WERI-Rb-1 (cell line): ENCODE measurements around the gene CCDC178.

Experiments used
- DNase-seq: peaks from one replicate; pipeline ENCODE4 v3.0.0-alpha.2; 2020
- H3K27ac ChIP-seq: fragments of 250-450 bp; sonication (Bioruptor Pico); 2 replicates; pipeline ENCODE4 v1.5.1; 2020; ENCODE audit warnings: mild to moderate bottlenecking, moderate library complexity
- H3K27me3 ChIP-seq: fragments of 250-450 bp; sonication (Bioruptor Pico); 2 replicates; pipeline ENCODE4 v1.5.1; 2021; ENCODE audit warnings: mild to moderate bottlenecking, low read depth, moderate library complexity; ENCODE audit not compliant: insufficient read depth, severe bottlenecking
- H3K36me3 ChIP-seq: fragments of 250-450 bp; sonication (Bioruptor Pico); 2 replicates; pipeline ENCODE4 v1.5.1; 2020; ENCODE audit warnings: mild to moderate bottlenecking, moderate library complexity
- H3K4me3 ChIP-seq: 2 replicates; pipeline ENCODE4 v1.5.1; 2011; ENCODE audit warnings: low read depth, mild to moderate bottlenecking, control low read depth, low read length
- H3K9me3 ChIP-seq: fragments of 250-450 bp; sonication (Bioruptor Pico); 2 replicates; pipeline ENCODE4 v1.5.1; 2021; ENCODE audit warnings: mild to moderate bottlenecking, moderate library complexity; ENCODE audit not compliant: severe bottlenecking
- TF ChIP-seq, protein P1 (sequence below): IDR thresholded peaks from 2 replicates; pipeline ENCODE4 v1.5.1; 2011; ENCODE audit warnings: low read depth, mild to moderate bottlenecking, control low read depth, inconsistent platforms, low read length

The CCDC178 gene

DNA sequence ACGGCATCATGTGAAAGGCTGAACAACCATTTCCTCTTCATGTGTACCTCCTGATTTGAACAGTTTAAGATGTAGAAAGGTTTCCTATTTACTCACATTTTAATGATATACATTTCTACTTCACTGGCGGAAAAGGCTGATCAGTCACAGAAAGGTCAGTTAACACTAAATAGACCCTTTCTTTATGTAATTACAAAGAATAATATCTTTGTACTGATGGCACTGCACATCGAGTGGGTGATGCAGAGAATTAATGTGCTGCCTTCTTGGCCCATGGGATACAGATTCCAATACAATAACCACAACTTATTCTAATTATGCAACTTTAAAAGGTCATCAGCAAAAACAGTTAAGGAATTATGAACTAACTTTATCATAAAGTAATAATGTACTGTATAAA is 339.2 kb downstream of the CCDC178 start:
- TF ChIP-seq, protein P1, sequence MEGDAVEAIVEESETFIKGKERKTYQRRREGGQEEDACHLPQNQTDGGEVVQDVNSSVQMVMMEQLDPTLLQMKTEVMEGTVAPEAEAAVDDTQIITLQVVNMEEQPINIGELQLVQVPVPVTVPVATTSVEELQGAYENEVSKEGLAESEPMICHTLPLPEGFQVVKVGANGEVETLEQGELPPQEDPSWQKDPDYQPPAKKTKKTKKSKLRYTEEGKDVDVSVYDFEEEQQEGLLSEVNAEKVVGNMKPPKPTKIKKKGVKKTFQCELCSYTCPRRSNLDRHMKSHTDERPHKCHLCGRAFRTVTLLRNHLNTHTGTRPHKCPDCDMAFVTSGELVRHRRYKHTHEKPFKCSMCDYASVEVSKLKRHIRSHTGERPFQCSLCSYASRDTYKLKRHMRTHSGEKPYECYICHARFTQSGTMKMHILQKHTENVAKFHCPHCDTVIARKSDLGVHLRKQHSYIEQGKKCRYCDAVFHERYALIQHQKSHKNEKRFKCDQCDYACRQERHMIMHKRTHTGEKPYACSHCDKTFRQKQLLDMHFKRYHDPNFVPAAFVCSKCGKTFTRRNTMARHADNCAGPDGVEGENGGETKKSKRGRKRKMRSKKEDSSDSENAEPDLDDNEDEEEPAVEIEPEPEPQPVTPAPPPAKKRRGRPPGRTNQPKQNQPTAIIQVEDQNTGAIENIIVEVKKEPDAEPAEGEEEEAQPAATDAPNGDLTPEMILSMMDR, result no peak
- DNase-seq, result no peak
- Histone ChIP-seq H3K9me3 (no peaks in the 10 kb centered on the region), H3K4me3 (no peak overlapping the region), H3K36me3 (no peaks in the 10 kb centered on the region), H3K27me3 (no peaks in the 10 kb centered on the region), H3K27ac (no peak overlapping the region)

DNA sequence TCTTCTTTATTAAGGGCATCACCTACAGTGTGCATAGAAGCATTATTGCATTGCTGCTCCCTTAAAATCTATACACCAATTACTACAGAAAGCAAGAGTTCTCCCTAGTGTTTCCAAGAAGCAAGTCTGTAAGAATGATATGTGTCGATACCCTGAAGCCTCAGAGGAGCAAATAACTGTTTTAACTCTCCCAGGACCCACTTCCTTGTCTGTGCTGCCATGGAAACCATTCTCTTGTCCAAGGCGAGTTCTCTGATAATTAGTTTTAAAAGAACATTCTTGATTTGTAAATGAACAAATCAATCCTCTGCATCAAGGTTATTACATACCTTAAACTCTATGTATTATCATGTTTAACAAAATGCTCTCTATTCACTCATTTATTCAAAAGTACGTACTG is 340.9 kb downstream of the CCDC178 start:
- DNase-seq, result no peak
- Histone ChIP-seq H3K27me3 (no peaks in the 10 kb centered on the region), H3K27ac (no peak overlapping the region), H3K4me3 (no peak overlapping the region), H3K36me3 (no peaks in the 10 kb centered on the region), H3K9me3 (no peaks in the 10 kb centered on the region)
- TF ChIP-seq, protein P1, result no peak

DNA sequence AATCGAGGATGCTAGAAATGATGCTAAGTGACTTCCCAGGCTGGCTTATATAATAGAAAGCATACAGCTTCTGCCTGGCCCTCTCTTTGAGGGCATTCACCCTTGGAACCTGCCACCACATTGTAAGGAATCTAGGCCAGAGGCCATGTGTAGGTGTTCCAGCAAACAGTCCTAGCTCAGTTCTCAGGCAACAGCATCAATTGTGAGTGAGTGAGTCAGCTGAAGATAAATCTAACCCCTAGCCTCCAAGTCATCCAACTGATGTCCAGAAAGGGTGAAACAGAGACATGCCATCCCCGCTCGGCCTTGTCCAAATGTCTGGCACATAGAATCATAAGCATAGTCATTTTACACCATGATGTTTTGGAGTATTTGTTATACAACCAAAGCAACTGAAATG is 343.4 kb downstream of the CCDC178 start:
- no peak for DNase-seq
- TF ChIP-seq, protein P1, result no peak

DNA sequence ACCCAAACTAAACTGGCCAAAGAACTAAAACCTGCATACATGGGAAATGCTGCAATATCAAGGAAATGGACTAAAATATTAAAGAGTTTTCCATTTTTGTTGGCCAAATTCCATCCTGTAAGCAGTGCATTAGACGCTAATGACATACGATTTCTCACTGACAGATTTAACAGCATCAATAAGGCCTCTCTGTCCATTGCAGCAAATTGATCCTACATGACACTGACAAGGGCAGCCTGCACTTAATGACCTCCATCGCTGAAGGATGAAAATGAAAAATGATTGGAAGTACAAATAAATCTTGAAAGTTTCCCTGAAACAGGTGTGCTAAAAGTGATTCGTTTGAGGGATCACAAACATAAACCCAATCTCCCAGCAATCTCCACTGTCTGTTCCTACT is 350.1 kb downstream of the CCDC178 start:
- H3K36me3 ChIP-seq, result no peaks in the 10 kb centered on the region
- TF ChIP-seq, protein P1, result no peak
- no peak overlapping the region for H3K27ac ChIP-seq
- no peak overlapping the region for H3K4me3 ChIP-seq
- H3K27me3 ChIP-seq, result no peaks in the 10 kb centered on the region
- no peaks in the 10 kb centered on the region for H3K9me3 ChIP-seq
- DNase-seq, result no peak

More for the DNA sequence above, 343.4 kb downstream of the CCDC178 start:
- Histone ChIP-seq H3K27ac (no peak overlapping the region), H3K9me3 (no peaks in the 10 kb centered on the region), H3K27me3 (no peaks in the 10 kb centered on the region), H3K36me3 (no peaks in the 10 kb centered on the region), H3K4me3 (no peak overlapping the region)

GRCh38 chr18:33076601-33077000 is 363.9 kb downstream of the CCDC178 start:
- Histone ChIP-seq H3K4me3 (no peak overlapping the region; the same call in 1 of the 2 replicates), H3K27me3 (no peaks in the 10 kb centered on the region), H3K36me3 (no peaks in the 10 kb centered on the region), H3K9me3 (no peaks in the 10 kb centered on the region), H3K27ac (no peak overlapping the region)
- TF ChIP-seq, protein P1, result no peak
- DNase-seq, result peak; percentile 15

DNA sequence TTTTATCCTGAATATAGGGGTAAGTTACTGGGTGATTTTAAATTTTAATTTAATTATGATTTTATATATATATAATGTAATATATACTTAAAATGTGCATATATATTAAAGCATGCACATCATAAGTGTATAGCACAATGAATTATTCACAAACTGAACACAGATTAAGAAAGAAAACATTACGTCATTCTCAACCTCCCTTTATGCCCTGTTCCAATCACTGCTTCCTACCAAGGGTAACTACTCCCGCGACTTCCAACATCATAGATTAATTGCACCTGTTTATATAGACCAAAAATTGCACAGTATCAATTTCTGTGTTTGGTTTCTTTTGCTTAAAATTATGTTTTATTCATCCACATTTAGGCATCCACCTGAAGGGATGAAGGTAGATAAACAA is 366.4 kb downstream of the CCDC178 start:
- TF ChIP-seq, protein P1, result no peak
- Histone ChIP-seq H3K9me3 (no peaks in the 10 kb centered on the region), H3K27me3 (no peaks in the 10 kb centered on the region)

More for the DNA sequence above, 366.4 kb downstream of the CCDC178 start:
- H3K4me3 ChIP-seq, result no peak overlapping the region
- H3K36me3 ChIP-seq, result no peaks in the 10 kb centered on the region
- no peak overlapping the region for H3K27ac ChIP-seq
- no peak for DNase-seq
